ENCODE measurements around the gene MUC6.

Gene MUC6

GRCh38 chr11:1071571-1072115 is 35.1 kb upstream of the MUC6 start:
- DNase-seq = no peak

GRCh38 chr11:1070594-1071462 is 34.3 kb upstream of the MUC6 start:
- no peak for DNase-seq

GRCh38 chr11:1069740-1070139 is 33.2 kb upstream of the MUC6 start:
- no peak for DNase-seq

DNA sequence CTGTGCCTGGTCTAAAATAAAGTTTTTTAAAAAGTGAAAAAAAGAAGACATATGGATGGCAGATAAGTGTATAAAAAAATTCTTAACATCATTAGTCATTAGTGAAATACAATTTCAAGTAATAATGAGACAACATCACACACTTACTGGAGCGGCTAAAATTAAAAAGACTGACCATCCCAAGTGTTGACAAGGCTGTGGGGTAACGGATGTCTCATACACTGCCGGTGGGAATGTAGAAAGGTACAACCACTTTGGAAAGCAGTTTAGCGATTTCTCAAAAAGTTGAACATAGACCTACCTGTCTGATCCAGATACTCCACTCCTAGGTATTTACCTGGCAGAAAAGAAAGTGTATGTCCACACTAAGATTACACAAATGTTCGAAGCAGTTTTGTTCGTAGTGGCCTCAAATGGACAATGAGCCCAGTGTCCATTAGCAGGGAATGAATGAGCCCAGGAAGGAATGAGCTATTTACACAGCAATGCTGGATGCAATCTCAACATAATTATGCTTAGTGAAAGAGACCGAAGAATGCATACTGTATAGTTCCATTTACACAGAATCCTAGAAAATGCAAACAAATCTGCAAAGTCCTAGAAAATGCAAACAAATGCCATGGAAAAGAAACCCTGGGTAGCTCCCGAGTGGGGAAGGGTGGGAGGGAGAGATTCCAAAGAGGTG is 31.4 kb upstream of the MUC6 start:
- no peak for DNase-seq

DNA sequence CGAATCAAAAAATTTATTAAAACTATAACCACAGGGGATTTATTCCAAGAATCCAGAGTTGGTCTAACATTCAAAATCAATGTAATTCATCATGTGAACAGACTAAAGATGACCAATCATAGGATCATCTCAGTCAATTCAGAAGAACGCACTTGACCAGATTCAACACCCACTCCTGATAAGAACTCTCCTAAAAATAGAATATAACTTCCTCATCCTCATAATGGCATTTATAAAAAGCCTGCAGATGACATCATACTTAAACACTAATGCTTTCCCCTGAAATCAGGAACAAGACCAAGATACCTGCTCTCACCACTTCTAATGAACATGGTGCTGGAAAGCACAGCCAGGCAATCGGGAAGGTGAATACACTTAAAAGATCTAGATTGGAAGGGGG is 27.6 kb upstream of the MUC6 start:
- DNase-seq = no peak

DNA sequence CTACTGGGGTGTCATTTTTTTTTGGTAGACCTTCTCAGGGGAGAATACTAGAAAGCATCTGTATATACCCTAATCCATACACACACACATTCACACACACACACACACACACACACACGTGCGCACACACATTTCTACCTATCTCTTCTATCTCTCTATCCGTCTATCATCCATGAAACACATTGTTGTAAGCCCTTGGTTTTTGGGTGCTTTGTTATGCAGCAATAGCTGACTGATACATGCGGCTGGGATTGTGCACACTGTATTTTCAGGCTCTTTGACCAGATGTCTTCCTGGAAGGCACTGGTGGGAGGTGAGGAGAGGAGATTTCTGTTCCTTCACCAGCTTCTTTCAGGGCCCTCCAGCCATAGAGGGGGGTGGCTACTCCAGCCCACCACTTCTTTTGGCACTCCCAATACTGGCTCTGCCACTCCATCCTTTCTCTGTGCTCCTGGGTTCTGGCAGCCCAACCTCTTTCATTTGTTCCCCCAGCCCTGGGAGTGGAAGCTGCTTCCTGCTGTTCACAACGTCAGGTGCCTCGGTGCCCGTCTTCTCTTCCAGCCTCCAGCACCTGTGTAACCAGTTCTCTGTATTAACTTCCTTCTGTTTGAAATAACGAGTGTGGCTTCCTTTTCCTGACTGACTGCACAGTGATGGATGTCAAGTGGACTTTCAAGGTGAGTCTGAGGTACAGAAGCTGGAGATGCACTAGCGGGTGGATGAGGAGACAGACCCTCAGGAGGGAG is 25.7 kb upstream of the MUC6 start:
- DNase-seq = no peak

DNA sequence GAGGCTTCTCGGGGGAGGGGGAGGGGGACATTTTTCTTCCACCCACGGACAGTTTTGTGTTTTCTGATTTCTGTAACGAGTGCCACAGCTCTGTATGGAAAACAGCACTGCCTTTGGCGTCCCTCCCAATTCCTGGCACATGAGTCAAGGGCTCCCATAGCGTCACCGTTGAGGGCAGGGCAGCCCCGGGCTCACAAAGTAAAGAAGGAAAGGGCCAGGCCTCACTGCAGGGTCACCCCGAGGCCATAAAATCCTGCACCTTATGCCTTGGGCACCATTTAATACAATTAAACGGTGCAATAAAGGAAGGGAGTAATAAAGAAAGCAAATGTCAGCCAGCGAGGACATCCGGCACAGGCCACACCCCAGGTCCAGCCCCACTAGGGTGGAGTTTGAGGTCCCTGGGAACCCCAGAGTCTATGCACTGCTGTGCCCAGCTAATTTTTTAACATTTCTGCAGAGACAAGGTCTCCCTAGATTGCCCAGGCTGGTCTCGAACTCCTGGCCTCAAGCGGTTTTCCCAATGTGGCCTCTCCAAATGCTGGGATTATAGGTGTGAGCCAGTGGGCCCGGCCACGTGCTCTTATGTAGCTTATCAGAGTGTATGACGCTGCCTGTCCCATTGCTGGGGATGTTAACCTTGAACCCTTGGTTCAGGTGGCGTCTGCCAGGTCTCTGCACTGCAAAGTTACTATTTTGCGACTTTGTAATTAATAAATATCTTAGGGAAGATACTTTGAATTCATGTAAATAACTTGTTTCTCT is 24.5 kb upstream of the MUC6 start:
- no peak for DNase-seq

- DNase-seq = no peak
These were observed 23.9 kb upstream of the MUC6 start for GRCh38 chr11:1060410-1060809.

- no peak for DNase-seq
These were observed 23.2 kb upstream of the MUC6 start for GRCh38 chr11:1059759-1060158.

- no peak for DNase-seq
These were observed 21.3 kb upstream of the MUC6 start for GRCh38 chr11:1057806-1058205.

DNA sequence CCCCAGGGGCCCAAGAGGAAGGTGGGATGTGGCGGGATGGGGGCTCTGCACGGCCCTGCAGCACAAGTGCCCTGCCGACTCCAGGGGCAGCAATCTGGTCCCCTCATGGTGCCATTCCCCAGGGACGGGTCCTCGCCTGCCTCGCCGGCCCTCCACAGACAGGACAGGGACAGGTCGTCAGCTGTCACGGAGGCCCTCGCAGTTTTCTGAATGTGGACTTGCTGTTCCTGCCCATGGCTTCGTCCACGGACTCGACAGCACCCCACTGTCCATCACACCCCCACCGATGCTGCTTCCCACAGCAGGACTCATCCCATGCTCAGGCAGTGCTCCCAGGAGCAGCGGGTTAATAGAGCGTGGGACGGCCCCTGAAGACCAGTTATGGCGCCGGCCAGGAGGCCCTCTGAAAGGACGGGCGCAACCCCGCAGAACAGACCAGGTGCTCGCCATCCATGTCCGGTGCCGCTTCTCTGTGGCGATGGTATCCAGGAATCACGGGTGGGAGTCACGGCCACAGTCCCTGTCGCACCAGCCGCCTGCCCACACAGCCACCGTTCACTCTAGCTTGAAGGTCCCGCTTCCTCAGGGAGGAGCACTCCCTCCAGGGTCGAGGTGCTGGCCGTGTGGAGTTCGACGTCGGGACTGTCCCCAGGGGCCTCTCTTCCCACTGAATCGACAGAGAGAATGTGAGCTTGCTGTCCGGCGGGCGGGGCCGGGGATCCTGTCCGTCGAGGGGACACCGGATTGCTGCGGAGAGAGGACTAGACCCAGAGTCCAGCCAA is 19.7 kb upstream of the MUC6 start:
- DNase-seq = no peak

DNA sequence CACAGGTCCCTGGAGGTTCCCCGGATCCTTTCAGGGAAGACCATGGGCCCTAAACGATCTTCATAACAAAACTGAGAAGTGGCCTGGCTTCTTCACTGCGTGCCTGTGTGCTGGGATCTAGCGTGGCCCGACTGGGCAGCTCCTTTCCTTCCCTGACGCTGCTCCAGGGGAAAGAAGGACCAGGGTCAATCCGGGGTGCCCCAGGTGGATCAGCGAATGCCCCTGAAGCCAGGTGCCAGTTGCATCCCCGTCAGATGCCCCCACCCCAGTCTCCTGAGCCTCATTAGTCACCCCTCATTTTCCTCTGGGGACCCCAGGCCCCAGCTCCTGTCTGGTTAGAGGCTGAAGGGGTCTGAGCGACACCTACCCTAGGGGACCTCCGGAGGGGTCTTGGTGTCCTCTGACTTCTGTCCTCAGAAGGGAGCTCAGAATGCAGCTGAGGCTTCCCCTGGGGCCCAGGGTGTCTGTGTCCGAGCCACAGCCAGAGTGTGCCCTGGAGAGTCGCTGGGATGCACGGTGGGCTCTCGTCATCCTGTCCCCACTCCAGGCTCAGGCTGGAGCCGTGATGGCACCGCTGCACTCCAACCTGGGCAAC is 18.7 kb upstream of the MUC6 start:
- no peak for DNase-seq

DNA sequence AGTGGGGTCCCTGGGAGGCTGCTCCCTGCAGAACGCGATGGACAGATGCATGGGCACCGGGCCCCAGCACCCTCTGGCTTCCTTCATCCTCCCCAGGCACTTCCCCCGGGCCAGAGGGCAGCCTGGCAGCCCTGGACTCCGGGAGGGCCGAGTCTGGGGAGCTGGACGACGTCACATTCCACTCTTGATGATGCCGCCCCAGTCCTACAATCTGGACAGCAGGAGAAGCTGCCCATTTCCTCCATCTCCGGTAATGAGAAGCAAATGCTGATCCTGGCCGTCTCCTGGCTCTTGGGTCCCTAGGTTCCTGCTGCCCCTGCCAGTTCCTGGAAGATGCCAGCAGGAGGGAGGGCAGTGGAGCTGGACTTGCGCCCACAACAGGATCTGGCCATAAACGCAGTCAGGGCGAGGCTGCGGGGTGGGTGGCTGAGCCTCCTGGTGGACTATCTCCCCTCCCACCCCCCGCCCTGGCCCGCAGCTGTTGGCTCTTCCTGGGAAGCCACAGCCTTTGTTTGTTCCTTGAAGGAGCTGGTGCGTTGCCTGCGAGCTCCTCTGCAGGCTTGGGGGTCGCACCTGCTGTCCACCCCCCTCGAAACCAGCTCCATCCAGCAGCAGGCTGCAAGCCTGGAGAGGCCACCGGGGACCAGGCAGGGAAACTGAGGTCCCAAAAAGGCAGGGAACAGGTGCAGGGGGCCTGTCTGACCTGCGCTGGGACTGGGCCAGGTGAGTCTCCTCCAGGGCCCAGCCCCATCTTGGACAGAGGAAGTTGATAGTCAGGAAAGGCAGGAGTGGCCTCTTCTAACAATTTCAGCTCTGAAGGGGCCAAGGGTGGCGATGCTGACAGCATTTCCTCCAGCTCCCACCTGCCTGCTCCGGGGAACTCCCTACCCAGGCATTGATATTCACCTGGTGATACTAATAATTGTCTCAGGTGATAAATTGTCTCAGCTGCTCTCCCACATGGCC is 17.9 kb upstream of the MUC6 start:
- no peak for DNase-seq

DNA sequence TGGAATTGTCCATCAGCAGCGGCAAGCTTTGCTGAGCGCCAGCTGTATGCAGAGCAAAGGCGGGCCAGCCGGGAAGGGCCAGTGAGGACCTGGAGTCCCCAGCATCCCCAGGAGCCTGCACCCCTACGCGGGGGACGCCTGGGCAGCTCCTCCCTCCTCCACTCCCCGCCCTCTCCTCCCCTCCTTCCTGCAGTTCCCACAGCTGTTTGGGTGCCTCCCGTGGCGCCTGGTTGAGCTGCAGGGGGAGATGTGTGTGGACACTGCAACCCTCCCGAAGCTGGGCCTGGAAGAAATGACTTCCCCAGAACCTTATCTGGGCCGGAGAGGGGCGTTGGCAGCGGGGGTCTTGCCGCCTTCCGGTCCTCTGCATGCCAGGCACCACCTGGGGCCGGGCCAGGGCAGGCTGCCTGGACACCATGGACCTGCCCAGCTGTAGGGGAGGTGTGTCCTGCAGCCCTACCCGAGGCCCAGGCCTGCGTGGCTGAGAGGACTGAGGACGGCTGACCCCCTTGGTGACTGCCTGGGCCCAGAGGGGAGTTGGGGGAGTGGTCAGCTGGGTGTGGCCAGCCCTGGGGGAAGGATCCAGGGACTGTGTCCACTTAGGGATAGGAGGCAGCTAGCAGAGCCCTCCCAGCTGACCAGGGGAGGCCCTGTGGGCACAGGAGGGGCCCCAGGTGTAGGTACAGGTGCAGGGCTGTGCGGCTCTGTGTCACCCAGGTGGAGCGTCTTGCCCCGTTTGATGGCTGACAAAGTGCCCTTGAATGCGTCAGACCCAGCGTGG is 16.8 kb upstream of the MUC6 start:
- peak in 1 of 5 donors; percentile 6 for DNase-seq

DNA sequence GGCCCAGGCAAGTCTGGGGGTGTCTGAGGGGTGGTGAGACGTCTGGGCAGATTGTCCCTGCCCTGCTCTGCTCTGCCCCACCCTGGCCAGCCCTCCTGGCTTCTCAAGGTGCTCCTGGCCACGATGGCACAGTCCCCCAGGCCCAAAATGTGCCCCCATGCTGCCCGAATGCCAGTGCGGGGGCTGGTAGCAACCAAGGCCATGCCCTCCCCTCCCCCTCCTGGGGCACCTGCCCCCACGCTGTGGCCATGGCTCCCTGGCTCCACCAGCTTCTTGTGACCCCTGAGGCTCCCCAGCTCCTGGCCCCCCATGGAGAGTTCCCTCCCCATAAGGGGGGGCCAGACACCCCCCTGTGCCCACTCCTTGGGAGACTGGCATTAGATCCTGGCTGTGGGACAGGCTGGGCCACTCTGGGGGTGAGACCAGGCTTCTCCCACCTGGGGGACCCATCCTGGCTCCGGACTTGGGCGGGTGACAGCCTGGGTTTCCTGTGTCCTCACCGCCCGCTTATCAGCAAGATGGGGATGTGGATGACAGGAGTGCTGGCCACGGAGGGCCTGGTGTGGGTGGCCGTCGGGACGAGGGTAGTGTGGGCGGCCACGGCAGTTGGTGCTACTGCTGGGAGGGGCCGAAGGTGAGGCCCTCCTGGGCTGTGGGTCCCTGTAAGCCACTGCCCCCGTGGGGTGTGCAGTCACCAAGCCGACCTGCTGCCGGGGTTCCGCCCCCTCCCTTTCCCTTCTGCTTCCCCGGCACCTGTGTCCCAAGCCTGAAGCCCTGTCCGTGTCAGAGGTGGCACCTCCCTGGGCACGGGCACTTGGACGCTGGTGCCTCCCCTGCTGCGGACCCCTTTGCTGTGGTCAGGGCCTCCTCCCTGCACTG is 15.9 kb upstream of the MUC6 start:
- DNase-seq = peak in 2 of 5 donors; percentile 5 to 13

GRCh38 chr11:1051356-1052132 is 15.0 kb upstream of the MUC6 start:
- peak in 2 of 5 donors; percentile 4 to 12 for DNase-seq

Data from T-helper 1 cell (primary cell).